Suppressor macrophage (primary cell): ENCODE data around the gene PLA2G1B.
"Not testable (repeated sequence)": the region's sequence is repeated elsewhere in the genome, so short reads cannot be mapped to it uniquely, and the experiment has no call there.

Experiments
- DNase-seq, 4 experiments: peaks; one replicate each; pipeline ENCODE4 v3.0.0-alpha.2; 2020 to 2022

The PLA2G1B gene

GRCh38 chr12:120358412-120359100 lies 31.0 kb upstream of the PLA2G1B start:
- no peak for DNase-seq

DNA sequence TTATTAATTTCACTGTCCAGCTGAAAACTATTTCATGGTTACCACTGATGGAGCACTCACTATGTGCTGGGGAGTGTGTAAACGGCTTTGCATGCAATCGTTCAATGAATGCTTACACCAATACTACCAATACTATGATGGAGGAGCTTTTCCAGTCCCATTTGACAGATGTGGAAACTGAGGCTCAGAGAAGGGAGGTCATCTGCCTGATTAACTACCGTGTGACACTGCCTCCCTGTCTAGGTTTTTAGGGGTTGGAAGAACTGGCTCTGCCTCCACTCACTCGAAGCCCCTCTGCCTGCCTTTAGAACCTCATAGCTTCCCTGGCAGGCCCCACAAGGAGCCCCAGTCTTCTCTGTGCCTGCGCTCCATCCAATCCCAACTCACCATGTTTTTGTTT lies 29.5 kb upstream of the PLA2G1B start:
- no peak for DNase-seq

DNA sequence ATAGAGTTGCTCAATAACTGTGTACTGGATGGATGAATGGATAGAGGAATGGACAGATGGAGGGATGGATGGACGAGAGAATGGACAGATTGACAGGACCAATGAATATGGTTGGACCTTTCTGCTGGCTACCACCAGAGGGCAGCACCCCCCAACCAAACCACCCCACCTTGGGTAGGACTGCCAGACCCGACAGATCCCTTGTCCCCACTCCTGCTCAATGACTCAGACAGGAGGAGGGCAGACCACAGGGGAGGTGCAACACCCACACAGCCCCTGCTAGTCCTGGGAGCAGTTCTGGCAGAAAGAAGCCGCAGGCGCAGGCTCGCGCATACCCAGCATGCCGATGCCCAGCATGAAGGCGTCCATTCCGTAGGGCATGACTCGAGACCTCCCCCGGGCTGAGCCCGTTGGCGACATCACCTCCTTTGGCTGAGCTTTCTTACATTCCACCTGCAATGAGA lies 29.0 kb upstream of the PLA2G1B start:
- DNase-seq, result peak; percentile 60 to 82 (median 72)

DNA sequence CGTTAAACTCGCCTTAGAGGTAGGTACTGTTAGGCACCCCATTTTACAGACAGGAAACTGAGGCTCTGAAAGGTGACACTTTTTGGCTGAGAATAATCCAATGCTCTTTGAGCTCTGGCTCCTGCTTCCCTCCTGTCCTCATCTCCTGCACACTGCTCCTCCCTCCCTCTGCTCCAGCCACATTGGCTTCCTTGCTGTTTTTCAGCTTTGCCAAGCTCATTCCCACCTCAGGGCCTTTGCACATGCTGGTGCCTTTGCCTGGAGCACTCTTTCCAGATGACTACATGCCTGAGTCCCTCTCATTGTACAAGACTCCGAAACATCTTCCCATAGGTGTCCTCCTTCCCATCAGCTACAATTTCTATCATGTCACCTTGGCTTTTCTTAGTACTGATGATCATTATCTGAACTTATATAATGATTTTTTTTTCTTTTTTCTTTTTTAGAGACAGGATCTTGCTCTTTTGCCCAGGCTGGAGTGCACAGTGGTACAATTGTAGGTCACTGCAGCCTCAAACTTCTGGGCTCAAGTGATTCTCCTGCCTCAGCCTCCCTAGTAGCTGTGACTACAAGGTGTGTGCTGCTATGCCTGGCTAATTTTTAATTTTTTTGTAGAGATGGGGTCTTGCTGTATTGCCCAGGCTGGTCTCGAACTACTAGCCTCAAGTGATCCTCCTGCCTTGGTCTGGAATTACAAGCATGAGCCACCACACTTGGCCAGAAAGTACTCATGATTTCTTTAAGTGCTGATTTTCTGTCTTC lies 26.2 kb upstream of the PLA2G1B start:
- DNase-seq, result no peak

GRCh38 chr12:120353136-120353535 lies 25.6 kb upstream of the PLA2G1B start:
- DNase-seq, result no peak

- no peak for DNase-seq
Observed at GRCh38 chr12:120352117-120352516, 24.5 kb upstream of the PLA2G1B start.

DNA sequence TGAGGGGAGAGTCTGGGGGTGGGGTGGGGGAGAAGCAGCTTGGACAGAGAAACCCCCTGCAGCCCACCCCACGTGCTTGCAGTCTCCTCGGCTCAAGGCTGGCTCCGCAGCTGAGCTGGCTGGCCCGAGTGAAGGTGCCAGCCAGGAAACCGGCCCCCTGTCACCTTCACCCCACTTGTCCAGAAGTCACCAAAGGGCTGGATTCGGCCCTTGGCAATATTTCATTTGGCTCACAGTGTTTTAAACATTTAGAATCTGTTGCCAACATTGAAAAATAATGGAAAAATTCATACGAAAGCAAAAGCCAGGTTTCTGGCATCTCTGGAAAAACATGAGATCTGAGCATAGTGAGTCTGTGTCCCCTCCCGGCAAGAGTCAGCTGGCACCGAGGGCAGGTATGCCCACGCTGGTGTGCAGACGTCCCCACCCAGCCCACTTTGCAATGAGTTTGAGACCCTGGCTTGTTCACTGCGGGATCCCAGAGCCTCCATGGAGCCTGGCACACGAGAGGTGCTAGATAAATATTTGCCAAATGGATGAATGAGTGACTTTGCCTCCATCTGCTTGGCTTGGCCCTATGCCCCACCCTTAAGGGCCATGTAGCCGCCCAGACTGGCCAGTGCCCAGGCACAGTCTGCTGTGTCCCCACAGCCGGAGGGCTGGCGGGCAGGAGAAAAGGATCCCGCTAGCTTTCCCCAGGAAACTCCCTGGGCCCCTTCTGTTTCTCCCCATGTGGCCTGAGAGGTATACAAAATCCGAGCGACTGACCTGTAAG lies 23.2 kb upstream of the PLA2G1B start:
- no peak for DNase-seq

- DNase-seq, result no peak
Observed at GRCh38 chr12:120347766-120348165, 20.2 kb upstream of the PLA2G1B start.

DNA sequence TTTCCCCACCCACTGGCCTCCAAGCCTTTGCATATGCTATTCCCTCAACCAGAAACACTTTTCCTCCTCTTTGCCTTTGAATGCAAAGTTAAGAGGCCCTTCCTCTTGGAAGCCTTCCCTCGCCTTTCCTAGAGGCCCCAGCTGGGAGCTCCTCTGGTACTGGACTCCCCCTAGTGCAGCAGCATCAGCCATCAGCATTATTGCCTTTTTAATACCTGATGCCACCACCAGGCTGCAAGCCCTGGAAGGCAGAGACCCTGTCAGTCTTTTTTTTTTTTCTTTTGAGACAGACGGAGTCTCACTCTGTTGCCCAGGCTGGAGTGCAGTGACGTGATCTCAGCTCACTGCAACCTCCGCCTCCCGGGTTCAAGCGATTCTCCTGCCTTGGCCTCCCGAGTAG lies 19.1 kb upstream of the PLA2G1B start:
- no peak for DNase-seq

- DNase-seq, result no peak
Observed at GRCh38 chr12:120346031-120346430, 18.5 kb upstream of the PLA2G1B start.

DNA sequence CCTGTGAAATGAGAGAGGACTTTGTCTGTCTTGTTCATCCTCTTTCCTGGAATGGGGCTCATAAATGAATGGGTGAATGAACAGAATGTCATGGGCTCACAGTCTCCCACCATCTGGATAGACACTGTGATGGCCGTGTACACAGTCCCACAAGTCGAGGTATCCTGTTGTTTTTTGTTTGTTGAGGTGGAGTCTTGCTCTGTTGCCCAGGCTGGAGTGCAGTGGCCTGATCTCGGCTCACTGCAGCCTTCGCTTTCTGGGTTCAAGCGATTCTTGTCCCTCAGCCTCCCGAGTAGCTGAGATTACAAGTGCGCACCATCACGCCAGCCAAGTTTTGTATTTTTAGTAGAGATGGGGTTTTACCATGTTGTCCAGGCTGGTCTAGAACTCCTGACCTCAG lies 16.1 kb upstream of the PLA2G1B start:
- no peak for DNase-seq

- no peak for DNase-seq
Observed at GRCh38 chr12:120343039-120343537, 15.5 kb upstream of the PLA2G1B start.

GRCh38 chr12:120342175-120343038 lies 14.8 kb upstream of the PLA2G1B start:
- DNase-seq, result no peak

- DNase-seq, result no peak
Observed at GRCh38 chr12:120339256-120339655, 11.7 kb upstream of the PLA2G1B start.

- no peak for DNase-seq
Observed at GRCh38 chr12:120337730-120338129, 10.2 kb upstream of the PLA2G1B start.

DNA sequence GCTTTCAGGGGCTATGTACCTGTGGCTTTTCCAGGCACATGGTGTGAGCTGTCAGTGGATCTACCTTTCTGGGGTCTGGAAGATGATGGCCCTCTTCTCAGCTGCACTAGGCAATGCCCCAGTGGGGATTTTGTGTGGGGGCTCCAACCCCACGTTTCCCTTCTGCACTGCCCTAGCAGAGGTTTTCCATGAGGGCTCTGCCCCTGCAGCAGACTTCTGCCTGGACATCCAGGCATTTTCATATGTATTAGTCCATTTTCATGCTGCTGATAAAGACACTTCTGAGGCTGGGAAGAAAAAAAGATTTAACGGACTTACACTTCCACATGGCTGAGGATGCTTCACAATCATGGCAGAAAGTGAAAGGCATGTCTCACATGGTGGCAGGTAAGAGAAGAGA lies 8.8 kb upstream of the PLA2G1B start:
- DNase-seq, result not testable (repeated sequence)

DNA sequence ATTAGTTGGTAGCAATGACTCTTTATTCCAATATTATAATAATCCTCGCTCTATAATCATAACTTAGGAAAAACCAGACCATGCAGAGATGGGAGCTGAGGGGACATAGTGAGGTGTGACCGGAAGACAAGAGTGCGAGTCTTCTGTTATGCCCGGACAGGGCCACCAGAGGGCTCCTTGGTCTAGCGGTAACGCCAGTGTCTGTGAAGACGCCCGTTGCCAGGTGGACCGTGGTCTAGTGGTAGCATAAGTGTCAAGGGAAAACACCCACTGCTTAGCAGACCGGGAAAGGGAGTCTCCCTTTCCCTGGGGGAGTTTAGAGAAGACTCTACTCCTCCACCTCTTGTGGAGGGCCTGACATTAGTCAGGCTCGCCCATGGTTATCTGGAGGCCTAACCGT lies 7.9 kb upstream of the PLA2G1B start:
- DNase-seq, result peak; percentile 16 to 58 (median 30)

GRCh38 chr12:120332523-120332922 lies 4.9 kb upstream of the PLA2G1B start:
- DNase-seq, result no peak

DNA sequence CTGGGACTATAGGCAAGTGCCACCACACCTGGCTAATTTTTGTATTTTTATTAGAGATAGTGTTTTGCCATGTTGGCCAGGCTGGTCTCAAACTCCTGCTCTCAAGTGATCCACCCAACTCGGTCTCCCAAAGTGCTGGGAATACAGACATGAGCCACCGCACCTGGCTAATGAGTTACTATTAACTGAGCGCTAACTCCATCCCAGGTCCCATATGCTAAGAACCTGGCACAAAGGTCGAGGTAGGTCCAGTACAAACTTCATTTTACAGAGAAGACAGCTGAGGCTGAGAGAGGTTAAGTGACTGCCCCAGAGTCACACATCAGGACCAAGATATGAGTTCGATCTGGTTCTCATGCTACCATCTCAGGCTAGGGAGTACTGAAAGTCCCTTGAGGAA lies 4.5 kb upstream of the PLA2G1B start:
- DNase-seq, result no peak

GRCh38 chr12:120331390-120331789 lies 3.8 kb upstream of the PLA2G1B start:
- no peak for DNase-seq

- DNase-seq, result no peak
Observed at GRCh38 chr12:120328228-120328627, 649 bp upstream of the PLA2G1B start.

- DNase-seq, result no peak
Observed at GRCh38 chr12:120324841-120325417, 2.6 kb downstream of the PLA2G1B start.
